C4-2B (cell line): Measurements from ENCODE around the gene CD180.

Experiments used
- ZFX ChIP-seq: fragments of 450-650 bp; IDR thresholded peaks from 2 replicates; pipeline ENCODE4 v1.6.1; 2017
- TF ChIP-seq, protein P1 (sequence below): fragments of 450-650 bp; conservative IDR thresholded peaks from 2 replicates; pipeline ENCODE4 v1.5.1; 2017; ENCODE audit warnings: mild to moderate bottlenecking

DNA sequence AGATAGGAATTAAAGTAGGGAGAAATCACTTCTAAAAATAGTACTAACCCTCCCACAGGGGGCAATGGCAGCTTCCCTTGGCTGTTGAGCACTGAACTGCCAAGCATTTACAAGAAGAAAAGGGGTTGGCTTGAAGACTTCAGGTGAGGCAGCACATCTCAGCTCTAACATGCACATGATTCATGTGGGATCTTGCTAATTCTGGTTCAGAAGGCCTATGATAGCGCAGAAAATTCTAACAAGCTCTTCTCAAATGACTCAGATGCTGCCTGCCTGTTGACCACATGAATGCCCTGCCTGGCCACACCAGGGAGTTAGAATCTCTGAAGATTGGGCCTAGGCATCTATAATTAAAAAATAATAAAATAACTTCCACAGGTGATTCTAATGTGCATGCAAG, 22.6 kb downstream of the CD180 start:
- TF ChIP-seq, protein P1, sequence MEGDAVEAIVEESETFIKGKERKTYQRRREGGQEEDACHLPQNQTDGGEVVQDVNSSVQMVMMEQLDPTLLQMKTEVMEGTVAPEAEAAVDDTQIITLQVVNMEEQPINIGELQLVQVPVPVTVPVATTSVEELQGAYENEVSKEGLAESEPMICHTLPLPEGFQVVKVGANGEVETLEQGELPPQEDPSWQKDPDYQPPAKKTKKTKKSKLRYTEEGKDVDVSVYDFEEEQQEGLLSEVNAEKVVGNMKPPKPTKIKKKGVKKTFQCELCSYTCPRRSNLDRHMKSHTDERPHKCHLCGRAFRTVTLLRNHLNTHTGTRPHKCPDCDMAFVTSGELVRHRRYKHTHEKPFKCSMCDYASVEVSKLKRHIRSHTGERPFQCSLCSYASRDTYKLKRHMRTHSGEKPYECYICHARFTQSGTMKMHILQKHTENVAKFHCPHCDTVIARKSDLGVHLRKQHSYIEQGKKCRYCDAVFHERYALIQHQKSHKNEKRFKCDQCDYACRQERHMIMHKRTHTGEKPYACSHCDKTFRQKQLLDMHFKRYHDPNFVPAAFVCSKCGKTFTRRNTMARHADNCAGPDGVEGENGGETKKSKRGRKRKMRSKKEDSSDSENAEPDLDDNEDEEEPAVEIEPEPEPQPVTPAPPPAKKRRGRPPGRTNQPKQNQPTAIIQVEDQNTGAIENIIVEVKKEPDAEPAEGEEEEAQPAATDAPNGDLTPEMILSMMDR, result no peak
- no peak for TF ChIP-seq ZFX
